Esophagus muscularis mucosa (tissue), 3 donors: Measurements from ENCODE around the gene PABPC3.

Experiments
- CTCF ChIP-seq, 3 experiments: fragments of 200-600 bp in 2 of 3; fragments of 450-650 bp in 1 of 3; sonication (generic) in 2 of 3; IDR thresholded peaks; one replicate each; pipeline ENCODE4 v1.5.1; 2017 to 2019; ENCODE audit warnings: antibody characterized with exemption in 3 of 3, mild to moderate bottlenecking in 2 of 3, moderate library complexity in 1 of 3
- POLR2A ChIP-seq: fragments of 450-650 bp; IDR thresholded peaks from one replicate; pipeline ENCODE4 v1.6.1; 2017; ENCODE audit warnings: antibody characterized with exemption, moderate library complexity, mild to moderate bottlenecking, low read depth
- POLR2AphosphoS5 ChIP-seq, 2 donors: sonication (generic); formaldehyde crosslinking; IDR thresholded peaks; one replicate each; pipeline ENCODE4 v1.6.1; 2017; ENCODE audit warnings: antibody characterized with exemption in 2 of 2

GRCh38 chr13:25064396-25064795 is 31.5 kb upstream of the PABPC3 start:
- TF ChIP-seq POLR2A (no peak), CTCF (IDR thresholded peaks at IDR 0.05) (no peak), POLR2AphosphoS5 (IDR thresholded peaks at IDR 0.05) (no peak)
